ENCODE results near the gene MSI2. TPM values are rescaled to one million over a fixed set of nuclear protein-coding genes. Genes with fewer than 3 reads are reported as not detected.

Gene MSI2
- total RNA-seq, 2 experiments from 2014 or later = 59.6 to 61.7 TPM

DNA sequence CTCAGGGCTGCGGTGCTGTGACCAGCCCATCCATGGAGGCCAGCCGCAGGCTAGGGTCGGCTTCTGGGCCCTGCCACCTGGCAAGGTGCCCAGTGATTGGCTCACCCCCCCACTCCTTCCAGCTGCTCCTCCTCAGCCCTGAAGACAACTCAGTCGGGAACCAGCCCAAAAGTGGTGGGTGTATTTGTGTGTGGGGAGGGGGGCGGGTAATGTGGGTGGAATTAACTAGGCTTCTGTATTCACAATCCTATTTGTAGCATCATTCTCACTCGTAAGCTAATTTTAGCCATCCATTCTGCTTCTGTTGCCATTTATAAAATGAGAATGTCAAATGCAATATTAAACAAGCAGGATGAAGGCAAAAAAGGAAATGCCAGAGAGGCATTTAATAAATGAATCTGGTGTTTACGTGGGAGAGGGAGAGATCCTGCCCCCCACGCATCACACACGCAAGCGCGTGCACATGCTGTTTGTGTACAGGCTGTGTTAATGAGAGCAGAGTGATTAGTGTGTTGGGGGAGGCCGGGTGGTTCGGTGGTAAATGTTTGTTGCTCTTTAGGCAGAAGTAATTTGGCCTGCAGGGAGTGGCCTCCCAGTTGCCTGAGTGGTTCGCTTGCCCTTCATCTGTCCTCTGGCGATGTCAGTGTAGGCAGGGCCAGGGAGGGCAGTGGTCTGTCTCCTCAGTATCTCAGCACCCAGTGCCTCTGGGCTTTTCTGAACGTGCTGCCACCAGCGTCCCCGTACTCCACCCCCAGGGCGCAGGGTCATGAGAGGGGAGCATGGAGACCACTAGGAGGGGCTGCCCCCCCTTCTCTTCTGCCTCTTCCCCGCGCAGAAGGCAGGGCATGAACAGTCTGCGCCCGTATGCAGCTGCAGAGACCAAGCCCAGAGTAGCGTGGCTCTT is 348.7 kb downstream of the MSI2 start:
- TF ChIP-seq CTCF (IDR thresholded peaks at IDR 0.05) = no peak
- no peaks in the 10 kb centered on the region for H3K9me3 Mint-ChIP-seq
- DNase-seq = peak; percentile 74
- H3K27ac Mint-ChIP-seq = peak overlapping the region; percentile 93
- no peaks in the 10 kb centered on the region for H3K27me3 Mint-ChIP-seq
- H3K4me3 Mint-ChIP-seq = peak overlapping the region; percentile 40
- H3K4me1 Mint-ChIP-seq (ENCODE audit: low read depth) = peaks cover 84% of the 10 kb centered on the region
- POLR2A ChIA-PET = interaction anchor here (0.7 to 1.5 kb wide), 4 partner anchors 9 to 883 kb away, joined by 3 to 4 read pairs (median 4); partner anchors contain the start of gene HSF5
- peaks cover 10% of the 10 kb centered on the region for H3K36me3 Mint-ChIP-seq (ENCODE audit: low read depth)
- intact Hi-C loops (cut with micrococcal nuclease) = loop anchor here (5.0 to 10.0 kb wide), 3 partner anchors 67 to 148 kb away; partner anchors contain the start of gene CCDC182
- peak; percentile 51 for ATAC-seq
- CTCF ChIA-PET = interaction anchor here (0.9 to 3.6 kb wide), 6 partner anchors 7 to 362 kb away, joined by 3 to 16 read pairs (median 4); no protein-coding TSS in a partner anchor

- CTCF ChIA-PET = interaction anchor here (0.9 to 3.6 kb wide), 4 partner anchors 8 to 363 kb away, joined by 3 to 16 read pairs (median 10); no protein-coding TSS in a partner anchor
- DNase-seq (no peak), ATAC-seq (peak; percentile 3)
- POLR2A ChIA-PET = interaction anchor here (1.2 kb wide), 1 partner anchor 65 kb away, joined by 3 read pairs; no protein-coding TSS in a partner anchor
- H3K4me3 Mint-ChIP-seq = peak overlapping the region; percentile 40
- H3K9me3 Mint-ChIP-seq = no peaks in the 10 kb centered on the region
- peaks cover 10% of the 10 kb centered on the region for H3K36me3 Mint-ChIP-seq (ENCODE audit: low read depth)
- TF ChIP-seq CTCF (IDR thresholded peaks at IDR 0.05) = no peak
- H3K4me1 Mint-ChIP-seq (ENCODE audit: low read depth) = peaks cover 78% of the 10 kb centered on the region
- H3K27ac Mint-ChIP-seq = peak overlapping the region; percentile 93
- intact Hi-C loops (cut with micrococcal nuclease) = loop anchor here (10.0 kb wide), 1 partner anchor 139 kb away; the partner anchor contains the start of gene CCDC182
- no peaks in the 10 kb centered on the region for H3K27me3 Mint-ChIP-seq
Measured at GRCh38 chr17:57605675-57606105, 349.4 kb downstream of the MSI2 start.

- Mint-ChIP-seq H3K4me3 (no peak overlapping the region), H3K36me3 (ENCODE audit: low read depth) (peaks cover 6% of the 10 kb centered on the region), H3K27ac (peak overlapping the region; percentile 93), H3K4me1 (ENCODE audit: low read depth) (peaks cover 75% of the 10 kb centered on the region), H3K9me3 (no peaks in the 10 kb centered on the region), H3K27me3 (no peaks in the 10 kb centered on the region)
- no peak for TF ChIP-seq CTCF (IDR thresholded peaks at IDR 0.05)
- intact Hi-C loops (cut with micrococcal nuclease) = loop anchor here (10.0 kb wide), 1 partner anchor 139 kb away; the partner anchor contains the start of gene CCDC182
- DNase-seq (no peak), ATAC-seq (no peak)
- ChIA-PET POLR2A (interaction anchor here (0.9 to 1.2 kb wide), 2 partner anchors 64 to 401 kb away, joined by 3 read pairs; partner anchors contain the start of gene SRSF1), CTCF (interaction anchor here (0.9 to 3.6 kb wide), 4 partner anchors 8 to 363 kb away, joined by 3 to 16 read pairs (median 10); no protein-coding TSS in a partner anchor)
Measured at GRCh38 chr17:57606111-57606875, 350.0 kb downstream of the MSI2 start.

- CTCF ChIA-PET = interaction anchor here (3.6 kb wide), 2 partner anchors 10 to 64 kb away, joined by 16 read pairs; no protein-coding TSS in a partner anchor
- no peaks in the 10 kb centered on the region for H3K36me3 Mint-ChIP-seq (ENCODE audit: low read depth)
- H3K9me3 Mint-ChIP-seq = no peaks in the 10 kb centered on the region
- ATAC-seq (no peak), DNase-seq (peak; percentile 55)
- TF ChIP-seq CTCF (IDR thresholded peaks at IDR 0.05) = no peak
- intact Hi-C loops (cut with micrococcal nuclease) = loop anchor here (10.0 kb wide), 1 partner anchor 137 kb away; the partner anchor contains the start of gene CCDC182
- H3K4me3 Mint-ChIP-seq = no peak overlapping the region
- H3K27me3 Mint-ChIP-seq = no peaks in the 10 kb centered on the region
- peaks cover 74% of the 10 kb centered on the region for H3K4me1 Mint-ChIP-seq (ENCODE audit: low read depth)
- H3K27ac Mint-ChIP-seq = peak overlapping the region; percentile 53
- POLR2A ChIA-PET = interaction anchor here (0.7 to 1.0 kb wide), 3 partner anchors 8 to 364 kb away, joined by 3 to 4 read pairs (median 3); no protein-coding TSS in a partner anchor
Measured at GRCh38 chr17:57607553-57608120, 351.3 kb downstream of the MSI2 start.

All from activated CD8-positive, alpha-beta T cell treated with anti-CD3 and anti-CD28 coated beads for 36 hours (primary cell).